Anterior cingulate cortex (tissue), 58 donors: ENCODE results near the gene USP6NL.
"Not testable (repeated sequence)": the region's sequence is repeated elsewhere in the genome, so short reads cannot be mapped to it uniquely, and the experiment has no call there.

Experiments
- DNase-seq, 58 donors: peaks; one replicate each; lab custom pipeline; 2025; lab: John Stamatoyannopoulos, UW

Gene USP6NL

DNA sequence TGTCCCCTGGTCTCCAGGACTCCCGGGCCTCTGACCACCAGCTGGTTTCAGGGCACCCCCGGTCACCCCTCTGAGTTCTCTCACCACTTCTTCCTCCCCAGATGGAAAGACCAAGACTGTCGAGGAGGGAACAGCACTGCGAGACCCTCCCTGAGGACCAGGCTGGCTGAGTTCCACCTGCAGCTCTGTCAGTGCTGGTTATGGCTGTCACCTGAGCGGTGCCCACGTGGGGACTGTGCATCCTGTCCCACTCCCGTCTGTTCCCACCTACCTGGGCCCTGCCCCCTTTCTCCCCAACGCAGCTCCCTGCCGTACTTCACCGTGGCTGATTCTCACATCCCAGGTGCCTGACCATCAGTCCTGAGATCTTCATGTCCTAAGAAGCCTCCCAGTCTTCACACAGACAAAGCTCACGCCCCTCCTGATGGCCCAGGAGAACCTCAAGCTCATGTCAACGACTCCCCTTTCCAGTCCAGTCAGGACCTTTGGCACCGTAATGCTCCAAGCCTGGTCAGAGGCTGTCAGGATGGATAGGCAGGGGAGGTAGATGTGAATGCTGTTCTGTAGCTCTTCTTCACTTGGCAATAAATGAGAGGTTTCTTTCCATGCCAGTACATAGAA lies 159.7 kb downstream of the USP6NL start:
- no peak for DNase-seq

GRCh38 chr10:11450427-11450826 lies 161.0 kb downstream of the USP6NL start:
- DNase-seq: no peak

- no peak for DNase-seq
These were observed 161.7 kb downstream of the USP6NL start for GRCh38 chr10:11449761-11450160.

- DNase-seq: no peak
These were observed 162.8 kb downstream of the USP6NL start for GRCh38 chr10:11448545-11449244.

- no peak for DNase-seq
These were observed 163.3 kb downstream of the USP6NL start for GRCh38 chr10:11448190-11448544.

DNA sequence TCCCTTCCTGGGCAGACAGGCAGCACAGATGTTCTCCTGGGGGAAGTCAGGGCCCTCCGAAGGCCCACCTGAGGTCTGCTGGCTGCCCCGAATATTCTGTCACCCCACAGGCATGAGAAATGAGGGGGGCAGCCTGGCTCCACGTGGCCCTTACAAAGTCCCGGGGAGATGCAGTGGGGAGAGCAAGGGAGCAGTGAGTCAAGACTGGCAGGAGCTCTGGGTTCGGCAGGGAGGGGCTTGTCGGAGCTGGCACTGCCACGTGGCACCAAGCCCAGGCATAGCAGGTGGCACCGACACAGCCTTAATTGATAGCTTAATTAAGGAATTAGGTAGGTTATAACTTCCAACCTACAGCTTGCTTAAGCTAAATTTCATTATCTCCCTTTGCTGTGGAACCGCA lies 163.9 kb downstream of the USP6NL start:
- peak in 7 of 58 donors; percentile 6 to 15 (median 10) for DNase-seq

DNA sequence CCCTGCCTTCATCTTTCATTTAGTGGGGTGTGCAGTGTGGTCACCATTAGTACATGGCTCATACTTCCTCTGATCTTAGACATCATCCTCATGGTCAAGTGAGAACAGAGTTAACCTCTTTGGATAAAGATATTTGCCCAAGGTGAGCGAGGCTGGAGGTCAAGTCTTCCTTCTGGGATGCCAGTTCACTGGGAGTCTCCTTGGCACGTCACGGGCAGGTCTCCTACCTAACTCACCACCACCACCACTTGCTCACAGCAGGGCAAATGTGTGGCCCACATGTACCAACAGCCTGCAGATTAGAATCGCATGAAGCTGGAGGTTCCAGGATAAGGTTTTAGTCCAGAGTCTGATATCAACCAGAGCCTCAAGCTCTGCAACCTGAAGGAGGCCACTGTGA lies 164.6 kb downstream of the USP6NL start:
- DNase-seq: no peak

GRCh38 chr10:11446133-11446532 lies 165.3 kb downstream of the USP6NL start:
- no peak for DNase-seq

DNA sequence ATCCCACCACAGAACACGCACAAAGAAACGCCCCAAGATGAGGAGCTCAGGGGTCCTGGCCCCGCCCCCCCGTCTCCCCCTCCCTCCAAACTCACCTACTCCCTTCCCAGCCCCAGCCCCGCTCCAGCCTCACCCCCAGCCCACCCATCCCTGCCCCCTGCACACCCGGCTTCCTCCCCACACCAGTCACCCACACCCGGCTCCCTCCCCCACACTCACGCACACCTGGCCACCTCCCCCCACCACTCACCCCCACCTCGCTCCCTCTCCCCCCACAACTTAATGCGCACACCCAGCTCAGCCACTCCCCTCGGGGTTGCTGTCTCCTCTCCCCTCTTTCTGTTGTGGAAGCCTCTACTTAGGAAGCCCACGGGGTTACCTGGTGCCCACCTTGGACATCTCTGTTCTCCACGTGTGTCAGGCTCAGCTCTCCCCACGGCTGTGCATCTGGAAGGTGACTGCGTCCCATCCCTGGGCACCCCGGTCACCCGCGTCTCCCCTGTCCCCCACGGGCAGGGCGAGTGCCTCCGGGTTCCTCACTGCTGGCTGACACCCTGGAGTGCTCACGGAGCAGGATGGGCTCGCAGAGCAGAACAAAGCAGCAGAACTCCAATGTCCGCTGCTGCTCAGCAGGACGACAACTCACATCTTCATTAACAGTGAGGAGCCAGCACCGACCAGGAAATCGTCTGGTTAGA lies 166.8 kb downstream of the USP6NL start:
- DNase-seq: no peak

- no peak for DNase-seq
These were observed 167.3 kb downstream of the USP6NL start for GRCh38 chr10:11444155-11444530.

- no peak for DNase-seq
These were observed 167.8 kb downstream of the USP6NL start for GRCh38 chr10:11443468-11444154.

DNA sequence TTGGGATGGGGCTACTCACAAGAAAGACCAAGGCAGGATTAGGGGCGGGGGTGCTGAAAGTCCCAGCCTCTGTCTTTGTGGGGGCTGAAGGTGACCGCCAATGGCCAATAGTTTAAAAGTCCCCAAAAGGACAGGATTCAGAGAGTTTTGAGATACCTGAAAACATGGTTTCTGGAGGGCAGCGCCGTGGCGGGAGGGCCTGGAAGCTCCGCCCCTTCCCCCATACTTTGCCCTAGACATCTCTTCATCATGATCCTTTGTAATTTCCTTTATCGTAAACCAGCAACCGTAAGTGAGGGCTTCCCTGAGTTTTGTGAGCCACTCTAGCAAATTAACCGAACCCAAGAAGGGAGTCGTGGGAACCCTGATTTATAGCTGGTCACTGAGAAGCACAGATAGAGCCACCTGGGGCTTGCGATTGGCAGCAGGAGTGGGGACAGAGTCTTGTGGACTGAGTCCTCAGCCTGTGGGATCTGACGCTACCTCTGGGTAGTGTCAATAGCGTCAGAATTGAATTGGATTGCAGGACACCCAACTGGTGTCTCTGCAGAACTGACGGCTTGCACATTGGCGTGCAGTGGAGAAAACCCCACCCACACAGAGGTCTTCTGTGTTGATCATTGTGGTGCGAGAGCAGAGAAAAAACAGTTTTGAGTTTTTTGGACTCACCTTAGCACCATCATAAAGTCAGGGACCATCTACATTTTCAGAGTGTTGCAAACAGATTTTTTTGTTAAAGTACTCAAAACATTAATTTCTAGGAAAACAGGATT lies 169.3 kb downstream of the USP6NL start:
- no peak for DNase-seq

GRCh38 chr10:11441151-11441535 lies 170.3 kb downstream of the USP6NL start:
- no peak for DNase-seq

GRCh38 chr10:11440250-11441150 lies 170.9 kb downstream of the USP6NL start:
- no peak for DNase-seq

- DNase-seq: no peak
These were observed 171.9 kb downstream of the USP6NL start for GRCh38 chr10:11439523-11440053.

- no peak for DNase-seq
These were observed 173.9 kb downstream of the USP6NL start for GRCh38 chr10:11437391-11438142.

GRCh38 chr10:11436445-11436844 lies 175.0 kb downstream of the USP6NL start:
- DNase-seq: not testable (repeated sequence)

DNA sequence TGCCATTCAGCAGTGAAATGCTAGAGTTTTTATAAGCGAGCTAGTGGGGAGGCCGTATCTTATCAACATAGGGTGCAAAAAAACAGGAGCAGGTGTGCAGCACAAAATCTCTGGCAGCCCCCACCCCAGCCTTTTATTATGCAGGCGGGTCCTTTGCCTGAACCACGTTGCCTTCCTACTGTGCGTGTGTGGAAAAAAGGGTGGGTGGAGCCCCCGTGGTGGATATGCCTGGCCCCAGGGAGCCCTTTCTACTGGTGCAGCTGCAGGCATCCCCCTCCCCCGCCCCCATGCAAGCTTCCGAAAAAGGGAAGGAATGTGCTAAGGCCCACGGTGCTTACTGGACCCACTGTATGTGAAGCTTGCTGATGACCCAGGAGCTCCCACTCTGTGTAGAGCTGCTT lies 175.9 kb downstream of the USP6NL start:
- DNase-seq: no peak
